Activated T-cell treated with anti-CD3 and anti-CD28 coated beads for 4 hours (primary cell): ENCODE measurements around the gene OSER1.

Experiments
- DNase-seq: peaks from one replicate; pipeline ENCODE4 v3.0.0-alpha.2; 2020

OSER1 gene

DNA sequence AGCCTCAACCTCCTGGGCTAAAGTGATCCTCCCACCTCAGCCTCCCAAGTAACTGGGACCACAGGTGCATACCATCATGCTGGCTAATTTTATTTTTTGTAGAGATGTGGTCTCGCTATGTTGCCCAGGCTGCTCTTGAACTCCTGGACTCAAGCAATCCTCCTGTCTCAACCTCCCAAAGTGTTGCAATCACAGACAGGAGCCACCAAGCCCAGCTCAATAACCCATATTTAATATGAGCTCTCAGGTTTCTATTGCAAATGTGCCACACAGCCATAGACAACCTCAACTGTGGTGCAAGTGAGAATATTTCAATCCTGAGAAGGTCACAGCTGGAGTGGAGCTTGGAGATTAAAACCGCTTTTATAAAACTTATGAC is 38.0 kb downstream of the OSER1 start:
- no peak for DNase-seq

DNA sequence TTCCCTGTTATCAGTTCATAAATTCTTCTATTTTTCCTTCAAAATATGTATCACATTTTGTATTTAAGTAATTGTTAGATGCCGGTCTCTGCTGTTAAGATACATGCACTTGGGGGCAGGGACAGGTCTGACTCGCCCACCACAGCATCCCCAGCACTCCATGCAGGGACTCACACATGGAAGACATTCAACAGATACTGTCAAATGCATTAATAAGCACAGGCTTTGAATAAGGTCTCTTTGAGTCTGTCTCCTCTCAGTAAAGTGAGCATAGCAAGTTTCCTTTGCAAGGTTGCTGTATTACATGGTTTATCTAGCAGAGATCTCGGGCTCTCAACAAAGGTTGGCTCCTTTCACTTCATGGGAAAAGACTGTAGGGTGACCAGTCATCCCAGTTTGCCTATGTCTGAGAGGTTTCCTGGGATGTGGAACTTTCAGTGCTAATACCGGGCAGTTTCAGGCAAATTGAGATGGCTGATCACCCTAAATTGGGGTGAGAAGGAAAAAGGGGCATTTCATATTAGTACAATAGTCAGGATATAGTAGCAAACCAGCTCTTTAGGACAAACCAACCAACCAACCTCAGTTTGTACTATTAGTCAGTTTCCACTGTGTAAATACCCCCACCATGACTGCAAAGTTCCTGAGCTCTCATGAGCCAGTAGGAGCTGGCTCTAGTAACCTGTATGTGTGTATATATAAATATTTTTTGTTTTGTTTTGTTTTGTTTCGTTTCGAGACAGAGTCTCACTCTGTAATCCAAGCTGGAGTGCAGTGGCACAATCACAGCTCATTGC is 38.6 kb downstream of the OSER1 start:
- DNase-seq, result no peak

DNA sequence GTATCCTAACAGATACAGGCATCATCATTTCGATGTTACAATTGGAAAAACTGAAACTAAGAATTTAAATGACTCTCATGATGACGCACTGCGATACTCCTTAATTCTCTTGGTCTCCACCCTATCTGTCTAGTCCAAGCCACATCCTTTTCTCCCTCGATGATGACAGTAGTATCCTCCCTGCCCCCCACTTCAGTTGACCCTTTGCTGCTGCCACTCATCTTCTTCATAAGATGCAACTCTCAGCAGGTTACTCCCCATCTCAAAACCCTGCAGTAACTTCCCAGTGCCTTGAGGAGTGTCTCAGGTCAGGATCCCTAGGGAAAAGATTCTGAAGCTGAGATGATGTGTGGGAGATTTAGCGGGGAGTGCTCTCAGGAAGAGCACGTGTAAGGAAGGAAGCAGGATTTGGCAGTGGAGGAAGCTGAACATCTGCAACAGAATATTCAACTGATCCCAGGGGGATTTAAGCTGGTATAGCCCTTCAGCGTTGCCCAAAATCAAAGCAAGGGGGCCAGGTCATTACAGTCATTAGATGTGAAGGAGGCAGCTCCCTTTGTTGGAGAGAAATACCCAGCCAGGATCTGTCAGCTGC is 39.7 kb downstream of the OSER1 start:
- no peak for DNase-seq

DNA sequence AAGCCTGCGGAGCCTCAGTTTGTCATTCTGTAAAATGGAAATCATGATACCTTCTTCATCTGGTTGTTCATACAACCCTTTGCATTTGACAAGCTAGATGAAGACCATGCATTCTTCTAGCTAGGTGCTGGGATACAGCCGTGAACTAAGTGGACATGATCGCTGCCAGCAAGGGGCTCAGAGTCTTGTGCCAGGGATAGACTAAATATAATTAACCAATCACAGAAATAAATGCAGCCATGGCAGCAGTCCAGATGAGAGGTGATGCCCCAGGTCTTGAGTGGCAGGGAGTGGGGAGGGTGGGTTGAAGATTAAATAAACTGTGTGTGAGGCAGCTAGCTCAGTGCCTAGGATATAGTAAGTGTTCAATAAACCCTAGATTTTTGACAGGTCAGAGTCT is 42.8 kb downstream of the OSER1 start:
- no peak for DNase-seq

DNA sequence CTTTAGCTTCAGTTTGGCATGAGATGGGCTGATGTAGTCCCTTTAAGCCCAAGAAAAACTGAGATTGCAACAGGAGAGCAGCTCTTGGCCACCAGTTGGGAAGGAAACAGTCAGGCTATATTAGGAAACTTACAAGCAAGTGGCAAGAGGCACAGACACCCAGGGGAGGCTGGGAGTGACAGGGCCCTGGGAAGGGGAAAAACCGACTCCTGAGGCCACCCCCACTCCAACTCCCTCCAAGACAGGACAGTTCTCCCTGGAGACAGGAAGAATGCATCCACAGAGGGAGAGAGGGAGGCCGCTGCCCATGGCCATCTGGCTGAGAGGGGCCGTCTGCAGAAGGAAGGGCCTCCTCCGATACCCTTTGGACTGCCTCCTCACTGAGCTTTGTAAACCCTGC is 44.1 kb downstream of the OSER1 start:
- DNase-seq, result no peak

DNA sequence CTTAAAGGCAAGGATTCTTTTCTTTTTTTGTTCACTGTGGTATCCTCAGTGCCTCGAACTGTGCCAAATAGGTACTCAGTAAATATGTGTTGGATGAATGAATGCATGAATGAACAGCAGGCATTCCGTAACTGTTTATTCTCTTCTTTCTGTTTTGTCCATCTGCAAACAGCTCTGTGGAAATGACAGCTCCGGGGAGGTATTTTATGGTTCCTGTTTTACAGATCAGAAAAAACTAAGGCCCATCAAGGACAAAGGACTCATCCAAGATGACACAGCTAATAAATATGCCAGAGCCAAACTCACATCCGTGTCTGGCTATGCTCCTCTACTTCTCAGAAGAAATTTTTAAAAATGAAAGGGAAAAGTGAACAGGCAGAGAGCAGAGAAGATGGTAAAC is 44.6 kb downstream of the OSER1 start:
- no peak for DNase-seq

DNA sequence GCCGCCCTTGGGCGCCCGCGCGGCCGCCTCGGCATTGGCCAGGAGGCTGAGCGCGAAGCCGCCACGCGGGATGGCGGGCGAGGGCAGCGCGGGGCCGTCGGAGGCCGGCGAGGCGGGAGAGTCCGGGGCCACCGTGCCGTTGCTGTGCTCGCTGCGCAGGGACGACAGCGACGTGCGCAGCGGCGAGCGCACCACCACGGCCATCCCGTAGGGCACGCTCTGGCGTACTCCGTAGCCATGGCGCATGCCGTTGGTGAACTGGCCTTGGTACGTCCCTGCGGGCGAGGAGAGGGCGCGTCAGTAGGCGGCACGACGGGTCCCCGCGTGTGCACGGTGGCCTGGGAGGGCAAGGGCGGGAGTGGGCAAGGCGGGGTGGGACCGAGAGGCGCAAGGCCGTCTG is 50.4 kb downstream of the OSER1 start:
- DNase-seq, result no peak

DNA sequence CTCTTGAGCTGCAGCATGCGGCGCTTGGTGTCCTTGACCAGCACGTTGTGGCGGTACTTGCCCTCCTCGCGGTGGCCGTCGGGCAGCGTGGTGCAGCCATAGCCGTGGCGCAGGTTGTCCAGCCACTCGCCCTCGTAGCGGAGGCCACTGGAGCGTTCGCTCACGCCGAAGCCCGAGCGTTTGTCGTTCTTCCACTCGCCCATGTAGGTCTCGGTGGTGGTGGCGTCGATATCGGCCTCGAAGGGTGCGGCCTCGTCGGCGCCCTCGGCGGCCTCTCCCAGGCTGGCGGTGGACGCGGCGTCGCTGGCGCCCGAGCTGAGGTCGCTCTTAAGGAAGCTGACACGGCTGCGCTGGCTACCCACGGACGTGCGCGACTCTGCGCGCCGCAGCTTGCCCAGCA is 50.9 kb downstream of the OSER1 start:
- no peak for DNase-seq

DNA sequence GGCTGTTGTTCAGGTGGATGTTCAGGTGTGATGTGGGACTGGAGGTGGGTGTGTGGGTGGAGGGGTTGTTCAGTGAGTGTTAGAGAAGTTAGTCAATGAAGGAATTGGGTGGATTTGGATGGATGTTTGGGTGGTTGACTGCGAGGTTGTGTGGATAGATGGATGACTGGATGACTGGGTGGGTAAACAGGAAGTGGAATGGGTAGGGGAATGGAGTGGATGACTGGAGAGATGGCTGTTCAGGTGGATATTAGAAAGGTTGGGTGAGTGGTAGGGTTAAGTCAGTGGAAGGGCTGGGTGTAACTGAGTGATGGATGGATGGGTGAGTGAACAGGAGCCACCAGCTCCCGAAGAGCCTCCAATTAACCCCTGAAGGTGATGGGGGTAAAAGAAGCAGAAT is 51.4 kb downstream of the OSER1 start:
- no peak for DNase-seq

DNA sequence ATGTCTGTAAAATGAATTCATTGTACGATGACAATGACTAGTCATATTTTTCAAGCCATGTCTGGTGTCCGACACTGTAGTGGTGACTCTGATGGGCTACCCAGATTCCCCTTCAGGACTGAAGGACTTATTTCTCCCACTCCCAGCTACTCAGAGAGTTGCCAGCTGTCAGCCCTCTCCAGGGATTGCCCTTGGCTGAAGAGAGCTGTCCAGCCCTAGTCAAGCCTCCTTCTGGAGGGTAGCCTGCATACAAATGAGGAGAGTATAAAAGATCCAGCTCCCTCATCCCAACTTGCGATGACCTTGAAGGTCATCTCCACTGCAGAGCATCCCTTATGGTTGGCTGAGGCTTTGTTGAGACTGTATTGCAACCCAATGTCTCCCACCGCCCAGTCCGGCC is 53.5 kb downstream of the OSER1 start:
- DNase-seq, result no peak

DNA sequence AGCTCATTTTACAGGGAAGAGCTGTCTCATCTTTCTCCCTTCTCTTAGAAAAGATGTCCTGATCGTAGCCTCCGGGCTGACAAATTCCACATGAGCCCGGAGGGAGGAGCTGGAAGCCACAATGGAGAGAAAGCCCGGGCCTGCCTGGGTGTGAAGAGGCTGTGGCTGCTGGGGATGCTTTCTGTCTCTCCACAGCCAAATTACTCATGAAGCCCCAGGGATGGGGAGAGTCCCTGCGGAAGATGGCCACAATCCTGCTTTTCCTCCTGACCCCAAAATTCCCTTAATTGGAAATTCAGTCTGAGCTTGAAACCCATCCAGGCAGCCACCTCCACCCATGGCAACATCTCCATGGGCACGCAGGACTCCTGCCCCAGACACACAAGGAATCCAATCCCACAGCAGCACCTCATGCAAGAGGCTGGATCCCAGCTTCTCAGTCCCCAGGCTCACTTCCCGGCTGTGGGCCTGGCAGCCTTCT is 56.0 kb downstream of the OSER1 start:
- DNase-seq, result no peak

DNA sequence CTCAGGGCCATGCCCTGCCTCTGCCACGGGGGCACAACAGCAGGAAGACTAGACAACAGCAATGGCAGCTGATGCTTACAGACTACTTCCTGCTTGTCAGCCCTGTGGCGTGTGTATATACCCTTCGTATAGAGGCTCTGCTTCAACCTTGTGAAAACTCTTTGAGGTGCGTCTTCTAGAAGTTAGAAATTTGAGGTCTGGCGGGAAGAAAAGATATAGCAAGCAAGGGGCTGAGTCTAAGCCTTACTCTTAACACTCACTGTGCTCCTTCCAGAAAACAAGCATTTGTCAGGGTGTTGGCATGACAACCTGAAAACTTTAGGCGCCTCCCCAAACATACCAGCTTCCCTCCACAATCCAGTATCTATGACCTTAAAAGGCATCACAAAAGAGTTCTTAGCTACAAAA is 56.9 kb downstream of the OSER1 start:
- no peak for DNase-seq

DNA sequence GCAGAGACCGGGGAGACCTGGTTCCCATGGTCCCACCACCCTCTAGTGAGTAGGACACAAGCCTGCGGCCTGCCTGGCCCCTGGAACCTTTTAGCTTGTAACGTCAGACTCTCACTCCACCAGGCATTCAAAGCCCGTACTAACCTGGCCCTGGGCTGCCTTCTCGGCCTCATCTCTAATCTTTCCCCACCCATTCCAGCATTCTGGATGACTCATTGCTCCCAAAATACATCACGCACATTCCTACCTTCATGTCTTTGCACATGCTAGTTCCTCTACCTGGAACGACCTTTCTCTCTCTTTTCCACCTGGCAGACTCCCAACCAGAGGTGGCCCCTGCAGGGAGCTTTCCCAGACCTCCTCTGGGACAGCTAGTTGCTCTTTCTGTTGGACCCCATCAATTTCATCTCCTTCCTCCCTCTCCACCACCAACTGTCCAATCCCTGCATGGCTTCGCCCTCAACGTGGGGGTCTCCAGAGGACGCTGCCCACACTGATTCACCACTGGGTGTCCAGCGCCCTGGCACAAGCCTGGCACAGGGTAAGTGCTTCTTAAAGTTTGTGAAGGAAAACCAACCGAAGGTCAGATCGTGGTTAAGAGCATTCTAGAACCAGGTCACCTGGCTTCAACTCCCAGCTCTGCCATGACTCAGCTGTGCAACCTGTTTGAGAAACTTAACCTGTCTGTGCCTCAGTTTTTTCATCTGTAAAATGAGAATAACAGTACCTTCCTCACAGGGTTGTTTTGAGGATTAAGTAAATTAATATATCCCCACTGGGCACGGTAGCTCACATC is 58.8 kb downstream of the OSER1 start:
- DNase-seq, result no peak

DNA sequence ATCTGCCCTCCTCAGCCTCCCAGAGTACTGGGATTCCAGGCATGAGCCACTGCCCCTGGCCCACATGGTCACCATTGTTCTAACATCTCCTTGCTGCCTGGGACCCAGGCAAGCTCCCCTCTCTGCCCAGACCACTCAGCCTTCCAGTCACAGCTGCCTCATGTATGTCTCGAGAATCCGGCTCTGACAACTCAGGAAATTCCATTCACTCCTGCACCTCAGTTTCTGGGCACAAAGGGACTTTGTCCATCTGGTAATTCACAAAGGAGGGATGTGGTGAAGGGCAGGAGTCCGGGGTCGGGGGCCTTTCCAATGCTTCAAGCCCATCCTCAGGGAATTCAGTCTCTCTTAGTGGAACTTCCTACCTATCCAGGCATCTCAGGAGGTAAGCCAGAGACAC is 64.3 kb downstream of the OSER1 start:
- no peak for DNase-seq
